ENCODE results near the gene MMEL1. TPM values are rescaled to one million over a fixed set of nuclear protein-coding genes. Genes with fewer than 3 reads are reported as not detected.
"Not testable (repeated sequence)": the region's sequence is repeated elsewhere in the genome, so short reads cannot be mapped to it uniquely, and the experiment has no call there.

The MMEL1 gene, protein sequence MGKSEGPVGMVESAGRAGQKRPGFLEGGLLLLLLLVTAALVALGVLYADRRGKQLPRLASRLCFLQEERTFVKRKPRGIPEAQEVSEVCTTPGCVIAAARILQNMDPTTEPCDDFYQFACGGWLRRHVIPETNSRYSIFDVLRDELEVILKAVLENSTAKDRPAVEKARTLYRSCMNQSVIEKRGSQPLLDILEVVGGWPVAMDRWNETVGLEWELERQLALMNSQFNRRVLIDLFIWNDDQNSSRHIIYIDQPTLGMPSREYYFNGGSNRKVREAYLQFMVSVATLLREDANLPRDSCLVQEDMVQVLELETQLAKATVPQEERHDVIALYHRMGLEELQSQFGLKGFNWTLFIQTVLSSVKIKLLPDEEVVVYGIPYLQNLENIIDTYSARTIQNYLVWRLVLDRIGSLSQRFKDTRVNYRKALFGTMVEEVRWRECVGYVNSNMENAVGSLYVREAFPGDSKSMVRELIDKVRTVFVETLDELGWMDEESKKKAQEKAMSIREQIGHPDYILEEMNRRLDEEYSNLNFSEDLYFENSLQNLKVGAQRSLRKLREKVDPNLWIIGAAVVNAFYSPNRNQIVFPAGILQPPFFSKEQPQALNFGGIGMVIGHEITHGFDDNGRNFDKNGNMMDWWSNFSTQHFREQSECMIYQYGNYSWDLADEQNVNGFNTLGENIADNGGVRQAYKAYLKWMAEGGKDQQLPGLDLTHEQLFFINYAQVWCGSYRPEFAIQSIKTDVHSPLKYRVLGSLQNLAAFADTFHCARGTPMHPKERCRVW
- not detected for total RNA-seq

DNA sequence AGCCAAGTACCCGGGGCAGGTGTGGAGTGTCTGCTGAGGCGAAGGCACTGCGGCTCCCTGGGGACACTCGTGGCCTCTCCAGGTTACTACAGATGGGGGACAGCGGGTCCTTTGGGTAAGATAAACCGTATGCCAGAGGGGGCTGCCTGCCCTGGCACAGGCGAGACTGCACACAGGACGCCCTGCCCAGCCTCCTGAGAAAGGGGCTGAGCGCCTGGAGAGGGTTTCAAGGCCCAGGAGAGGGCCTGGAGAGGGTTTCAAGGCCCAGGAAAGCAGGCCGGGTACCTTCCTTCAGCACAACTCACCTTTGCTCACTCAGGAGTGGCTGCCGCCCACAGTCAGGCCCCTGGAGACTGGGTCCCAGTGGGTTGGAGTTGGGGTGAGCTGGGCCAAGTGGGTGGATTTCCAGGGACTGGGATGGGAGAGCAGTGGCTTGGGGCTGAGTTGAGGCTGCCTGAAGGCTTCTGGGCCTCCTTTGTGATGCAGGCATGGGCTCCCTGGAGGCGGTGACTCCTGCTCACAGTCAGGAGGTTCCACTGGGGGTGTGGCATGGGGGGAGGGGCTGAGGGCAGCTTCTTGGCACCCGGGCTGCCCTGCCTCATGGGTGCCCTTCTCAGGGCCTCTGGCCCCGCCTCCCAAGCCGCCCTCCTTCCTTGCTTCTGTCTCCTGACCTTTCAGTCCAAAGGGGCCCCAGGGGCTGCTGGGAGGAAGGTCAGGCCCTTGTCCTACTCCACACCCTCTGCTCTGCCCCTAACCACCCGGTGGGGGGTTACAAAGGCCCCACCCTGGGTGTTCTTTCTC, at the start of gene MMEL1:
Gene MMEL1 (minus strand): TSS at position 456 of the 801 bp plus-strand sequence. CDS start 3,532 bp downstream, outside the sequence.
- H3K4me1 ChIP-seq (ENCODE audit: control insufficient read depth in 1 of 2, low read depth in 2 of 2), result no peaks in the 10 kb centered on the region
- H3K27ac ChIP-seq, result no peak within 1 kb of the TSS
- peaks cover 6% of the 10 kb centered on the region for H3K27me3 ChIP-seq (replicated peaks; ENCODE audit: insufficient read depth)
- DNase-seq (ENCODE audit: low spot score) (no peak), ATAC-seq (ENCODE audit: insufficient number of reproducible peaks, low FRiP score, low read depth) (no peak)
- TF ChIP-seq, protein P1, sequence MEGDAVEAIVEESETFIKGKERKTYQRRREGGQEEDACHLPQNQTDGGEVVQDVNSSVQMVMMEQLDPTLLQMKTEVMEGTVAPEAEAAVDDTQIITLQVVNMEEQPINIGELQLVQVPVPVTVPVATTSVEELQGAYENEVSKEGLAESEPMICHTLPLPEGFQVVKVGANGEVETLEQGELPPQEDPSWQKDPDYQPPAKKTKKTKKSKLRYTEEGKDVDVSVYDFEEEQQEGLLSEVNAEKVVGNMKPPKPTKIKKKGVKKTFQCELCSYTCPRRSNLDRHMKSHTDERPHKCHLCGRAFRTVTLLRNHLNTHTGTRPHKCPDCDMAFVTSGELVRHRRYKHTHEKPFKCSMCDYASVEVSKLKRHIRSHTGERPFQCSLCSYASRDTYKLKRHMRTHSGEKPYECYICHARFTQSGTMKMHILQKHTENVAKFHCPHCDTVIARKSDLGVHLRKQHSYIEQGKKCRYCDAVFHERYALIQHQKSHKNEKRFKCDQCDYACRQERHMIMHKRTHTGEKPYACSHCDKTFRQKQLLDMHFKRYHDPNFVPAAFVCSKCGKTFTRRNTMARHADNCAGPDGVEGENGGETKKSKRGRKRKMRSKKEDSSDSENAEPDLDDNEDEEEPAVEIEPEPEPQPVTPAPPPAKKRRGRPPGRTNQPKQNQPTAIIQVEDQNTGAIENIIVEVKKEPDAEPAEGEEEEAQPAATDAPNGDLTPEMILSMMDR (IDR thresholded peaks at IDR 0.05), result no peak
- no peak within 1 kb of the TSS for H3K4me3 ChIP-seq
- H3K36me3 ChIP-seq, result no peaks in the 10 kb centered on the region
- peaks cover 3% of the 10 kb centered on the region for H3K9me3 ChIP-seq

DNA sequence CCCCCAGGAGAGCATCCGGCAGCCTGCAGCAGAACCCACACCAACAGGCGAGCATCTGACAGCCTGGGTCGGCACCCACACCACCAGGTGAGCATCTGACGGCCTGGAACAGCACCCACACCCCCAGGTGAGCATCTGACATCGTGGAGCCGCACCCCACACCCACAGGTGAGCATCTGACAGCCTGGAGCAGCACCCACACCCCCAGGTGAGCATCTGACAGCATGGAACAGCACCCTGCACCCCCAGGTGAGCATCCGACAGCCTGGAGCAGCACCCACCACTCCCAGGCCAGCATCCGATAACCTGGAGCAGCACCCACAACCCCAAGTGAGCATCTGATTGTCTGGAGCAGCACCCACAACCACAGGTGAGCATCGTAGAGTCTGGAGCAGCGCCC, 43.9 kb upstream of the MMEL1 start:
- not testable (repeated sequence) for ATAC-seq (ENCODE audit: insufficient number of reproducible peaks, low FRiP score, low read depth); H3K27ac ChIP-seq

DNA sequence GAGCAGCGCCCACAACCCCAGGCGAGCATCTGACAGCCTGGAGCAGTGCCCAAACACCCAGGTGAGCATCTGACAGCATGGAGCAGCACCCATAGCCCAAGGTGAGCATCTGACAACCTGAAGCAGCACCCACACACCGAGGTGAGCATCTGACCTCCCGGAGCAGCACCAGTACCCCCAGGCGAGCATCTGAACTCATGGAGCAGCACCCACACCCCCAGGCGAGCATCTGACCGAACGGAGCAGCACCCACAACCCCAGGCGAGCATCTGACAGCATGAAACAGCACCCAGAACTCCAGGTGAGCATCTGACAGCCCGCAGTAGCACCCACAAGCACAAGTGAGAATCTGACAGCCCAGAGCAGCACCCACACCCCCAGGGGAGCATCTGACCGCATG, 38.8 kb upstream of the MMEL1 start:
- DNase-seq (ENCODE audit: low spot score), result not testable (repeated sequence)

More for the DNA sequence above, 43.9 kb upstream of the MMEL1 start:
- H3K27me3 ChIP-seq (replicated peaks; ENCODE audit: insufficient read depth); H3K4me1 ChIP-seq (ENCODE audit: control insufficient read depth in 1 of 2, low read depth in 2 of 2); H3K4me3 ChIP-seq; H3K36me3 ChIP-seq; H3K9me3 ChIP-seq; DNase-seq (ENCODE audit: low spot score): not testable (repeated sequence)

DNA sequence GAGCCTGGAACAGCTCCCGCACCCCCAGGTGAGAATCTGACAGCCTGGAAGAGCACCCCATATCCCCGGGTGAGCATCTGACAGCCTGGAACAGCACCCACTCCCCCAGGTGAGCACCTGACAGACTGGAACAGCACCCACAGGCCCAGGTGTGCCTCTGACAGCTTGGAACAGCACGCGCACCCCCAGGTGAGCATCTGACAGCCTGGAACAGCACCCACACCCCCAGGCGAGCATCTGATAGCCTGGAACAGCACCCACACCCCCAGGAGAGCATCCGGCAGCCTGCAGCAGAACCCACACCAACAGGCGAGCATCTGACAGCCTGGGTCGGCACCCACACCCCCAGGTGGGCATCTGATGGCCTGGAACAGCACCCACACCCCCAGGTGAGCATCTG, 27.0 kb upstream of the MMEL1 start:
- not testable (repeated sequence) for ATAC-seq (ENCODE audit: insufficient number of reproducible peaks, low FRiP score, low read depth); DNase-seq (ENCODE audit: low spot score)

More for the DNA sequence above, 38.8 kb upstream of the MMEL1 start:
- H3K9me3 ChIP-seq; H3K4me1 ChIP-seq (ENCODE audit: control insufficient read depth in 1 of 2, low read depth in 2 of 2); H3K36me3 ChIP-seq; H3K4me3 ChIP-seq; H3K27me3 ChIP-seq (replicated peaks; ENCODE audit: insufficient read depth); ATAC-seq (ENCODE audit: insufficient number of reproducible peaks, low FRiP score, low read depth); H3K27ac ChIP-seq: not testable (repeated sequence)

DNA sequence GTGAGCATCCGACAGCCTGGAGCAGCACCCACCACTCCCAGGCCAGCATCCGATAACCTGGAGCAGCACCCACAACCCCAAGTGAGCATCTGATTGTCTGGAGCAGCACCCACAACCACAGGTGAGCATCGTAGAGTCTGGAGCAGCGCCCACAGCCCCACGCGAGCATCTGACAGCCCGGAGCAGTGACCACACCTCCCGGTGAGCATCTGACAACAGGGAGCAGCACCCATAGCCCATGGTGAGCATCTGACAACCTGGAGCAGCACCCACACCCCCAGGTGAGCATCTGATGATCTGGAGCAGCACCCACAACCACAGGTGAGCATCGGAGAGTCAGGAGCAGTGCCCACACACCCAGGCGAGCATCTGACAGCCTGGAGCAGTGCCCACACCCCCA, 25.1 kb upstream of the MMEL1 start:
- H3K4me3 ChIP-seq; H3K27me3 ChIP-seq (replicated peaks; ENCODE audit: insufficient read depth); DNase-seq (ENCODE audit: low spot score); H3K9me3 ChIP-seq; H3K36me3 ChIP-seq; ATAC-seq (ENCODE audit: insufficient number of reproducible peaks, low FRiP score, low read depth); H3K27ac ChIP-seq; H3K4me1 ChIP-seq (ENCODE audit: control insufficient read depth in 1 of 2, low read depth in 2 of 2): not testable (repeated sequence)

More for the DNA sequence above, 27.0 kb upstream of the MMEL1 start:
- not testable (repeated sequence) for H3K9me3 ChIP-seq; H3K36me3 ChIP-seq; H3K27me3 ChIP-seq (replicated peaks; ENCODE audit: insufficient read depth); H3K4me3 ChIP-seq; H3K27ac ChIP-seq; H3K4me1 ChIP-seq (ENCODE audit: control insufficient read depth in 1 of 2, low read depth in 2 of 2)

DNA sequence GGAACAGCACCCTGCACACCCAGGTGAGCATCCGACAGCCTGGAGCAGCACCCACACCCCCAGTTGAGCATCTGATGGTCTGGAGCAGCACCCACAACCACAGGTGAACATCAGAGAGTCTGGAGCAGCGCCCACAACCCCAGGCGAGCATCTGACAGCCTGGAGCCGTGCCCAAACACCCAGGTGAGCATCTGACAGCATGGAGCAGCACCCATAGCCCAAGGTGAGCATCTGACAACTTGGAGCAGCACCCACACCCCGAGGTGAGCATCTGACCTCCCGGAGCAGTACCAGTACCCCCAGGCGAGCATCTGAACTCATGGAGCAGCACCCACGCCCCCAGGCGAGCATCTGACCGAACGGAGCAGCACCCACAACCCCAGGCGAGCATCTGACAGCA, 24.3 kb upstream of the MMEL1 start:
- not testable (repeated sequence) for H3K27me3 ChIP-seq (replicated peaks; ENCODE audit: insufficient read depth); H3K4me1 ChIP-seq (ENCODE audit: control insufficient read depth in 1 of 2, low read depth in 2 of 2); H3K4me3 ChIP-seq; H3K36me3 ChIP-seq; H3K9me3 ChIP-seq; DNase-seq (ENCODE audit: low spot score); H3K27ac ChIP-seq; ATAC-seq (ENCODE audit: insufficient number of reproducible peaks, low FRiP score, low read depth)

DNA sequence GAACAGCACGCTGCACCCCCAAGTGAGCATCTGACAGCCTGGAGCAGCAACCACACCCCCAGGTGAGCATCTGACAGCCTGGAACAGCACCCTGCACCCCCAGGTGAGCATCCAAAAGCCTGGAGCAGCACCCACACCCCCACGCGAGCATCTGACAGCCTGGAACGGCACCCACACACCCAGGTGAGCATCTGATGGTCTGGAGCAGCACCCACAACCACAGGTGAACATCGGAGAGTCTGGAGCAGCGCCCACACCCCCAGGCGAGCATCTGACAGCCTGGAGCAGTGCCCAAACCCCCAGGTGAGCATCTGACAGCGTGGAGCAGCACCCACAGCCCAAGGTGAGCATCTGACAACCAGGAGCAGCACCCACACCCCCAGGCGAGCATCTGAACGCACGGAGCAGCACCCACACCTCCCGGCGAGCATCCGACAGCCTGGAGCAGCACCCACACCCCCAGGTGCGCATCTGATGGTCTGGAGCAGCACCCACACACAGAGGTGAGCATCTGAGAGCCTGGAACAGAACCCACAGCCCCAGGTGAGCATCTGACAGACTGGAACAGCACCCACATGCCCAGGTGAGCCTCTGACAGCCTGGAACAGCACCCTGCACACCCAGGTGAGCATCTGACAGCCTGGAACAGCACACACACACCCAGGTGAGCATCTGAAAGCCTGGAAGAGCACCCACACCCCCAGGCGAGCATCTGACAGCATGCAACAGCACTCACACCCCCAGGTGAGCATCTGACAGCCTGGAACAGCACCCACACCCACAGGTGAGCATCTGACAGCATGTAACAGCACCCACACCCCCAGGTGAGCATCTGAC, 23.0 kb upstream of the MMEL1 start:
- DNase-seq (ENCODE audit: low spot score); H3K27ac ChIP-seq; ATAC-seq (ENCODE audit: insufficient number of reproducible peaks, low FRiP score, low read depth); H3K4me1 ChIP-seq (ENCODE audit: control insufficient read depth in 1 of 2, low read depth in 2 of 2); H3K27me3 ChIP-seq (replicated peaks; ENCODE audit: insufficient read depth); H3K4me3 ChIP-seq; H3K36me3 ChIP-seq; H3K9me3 ChIP-seq: not testable (repeated sequence)

DNA sequence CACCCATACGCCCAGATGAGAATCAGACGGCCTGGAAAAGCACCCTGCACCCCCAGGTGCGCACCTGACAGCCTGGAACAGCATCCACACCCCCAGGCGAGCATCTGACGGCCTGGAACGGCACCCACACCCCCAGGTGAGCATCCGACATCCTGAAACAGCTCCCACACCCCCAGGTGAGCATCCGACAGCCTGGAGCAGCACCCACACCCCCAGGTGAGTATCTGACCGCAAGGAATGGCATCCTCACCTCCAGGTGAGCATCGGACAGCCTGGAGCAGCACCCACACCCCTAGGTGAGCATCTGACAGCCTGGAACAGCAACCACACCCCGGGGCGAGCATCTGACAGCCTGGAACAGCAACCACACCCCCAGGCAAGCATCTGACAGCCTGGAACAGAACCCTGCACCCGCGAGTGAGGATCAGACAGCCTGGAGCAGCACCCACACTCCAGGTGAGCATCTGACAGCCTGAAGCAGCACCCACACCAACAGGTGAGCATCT, 21.7 kb upstream of the MMEL1 start:
- H3K27ac ChIP-seq; H3K4me1 ChIP-seq (ENCODE audit: control insufficient read depth in 1 of 2, low read depth in 2 of 2); H3K27me3 ChIP-seq (replicated peaks; ENCODE audit: insufficient read depth); ATAC-seq (ENCODE audit: insufficient number of reproducible peaks, low FRiP score, low read depth); H3K4me3 ChIP-seq; DNase-seq (ENCODE audit: low spot score); H3K36me3 ChIP-seq; H3K9me3 ChIP-seq: not testable (repeated sequence)

DNA sequence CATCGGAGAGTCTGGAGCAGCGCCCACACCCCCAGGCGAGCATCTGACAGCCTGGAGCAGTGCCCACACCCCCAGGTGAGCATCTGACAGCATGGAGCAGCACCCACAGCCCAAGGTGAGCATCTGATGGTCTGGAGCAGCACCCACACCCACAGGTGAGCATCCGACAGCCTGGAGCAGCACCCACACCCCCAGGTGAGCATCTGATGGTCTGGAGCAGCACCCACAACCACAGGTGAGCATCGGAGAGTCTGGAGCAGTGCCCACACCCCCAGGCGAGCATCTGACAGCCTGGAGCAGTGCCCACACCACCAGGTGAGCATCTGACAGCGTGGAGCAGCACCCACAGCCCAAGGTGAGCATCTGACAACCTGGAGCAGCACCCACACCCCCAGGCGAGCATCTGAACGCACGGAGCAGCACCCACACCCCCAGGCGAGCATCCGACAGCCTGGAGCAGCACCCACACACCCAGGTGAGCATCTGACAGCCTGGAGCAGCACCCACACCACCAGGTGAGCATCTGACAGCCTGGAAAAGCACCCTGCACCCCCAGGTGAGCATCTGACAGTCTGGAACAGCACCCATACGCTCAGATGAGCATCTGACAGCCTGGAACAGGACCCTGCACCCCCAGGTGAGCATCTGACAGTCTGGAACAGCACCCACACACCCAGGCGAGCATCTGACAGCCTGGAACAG, 21.1 kb upstream of the MMEL1 start:
- not testable (repeated sequence) for H3K4me3 ChIP-seq; H3K4me1 ChIP-seq (ENCODE audit: control insufficient read depth in 1 of 2, low read depth in 2 of 2); H3K27ac ChIP-seq; ATAC-seq (ENCODE audit: insufficient number of reproducible peaks, low FRiP score, low read depth); H3K36me3 ChIP-seq; H3K9me3 ChIP-seq; DNase-seq (ENCODE audit: low spot score); H3K27me3 ChIP-seq (replicated peaks; ENCODE audit: insufficient read depth)

Data from thoracic aorta (tissue), 2 donors.